GM18517 (cell line): ENCODE data around the gene PTS.
"Not testable (repeated sequence)": the region's sequence is repeated elsewhere in the genome, so short reads cannot be mapped to it uniquely, and the experiment has no call there.

Experiments
- ATAC-seq: cut with Tn5 transposase; IDR thresholded peaks from one replicate; pipeline ENCODE4 v1.9.1; 2021; ENCODE audit warnings: mild to moderate bottlenecking, moderate library complexity; ENCODE audit not compliant: unreplicated experiment

The PTS gene

DNA sequence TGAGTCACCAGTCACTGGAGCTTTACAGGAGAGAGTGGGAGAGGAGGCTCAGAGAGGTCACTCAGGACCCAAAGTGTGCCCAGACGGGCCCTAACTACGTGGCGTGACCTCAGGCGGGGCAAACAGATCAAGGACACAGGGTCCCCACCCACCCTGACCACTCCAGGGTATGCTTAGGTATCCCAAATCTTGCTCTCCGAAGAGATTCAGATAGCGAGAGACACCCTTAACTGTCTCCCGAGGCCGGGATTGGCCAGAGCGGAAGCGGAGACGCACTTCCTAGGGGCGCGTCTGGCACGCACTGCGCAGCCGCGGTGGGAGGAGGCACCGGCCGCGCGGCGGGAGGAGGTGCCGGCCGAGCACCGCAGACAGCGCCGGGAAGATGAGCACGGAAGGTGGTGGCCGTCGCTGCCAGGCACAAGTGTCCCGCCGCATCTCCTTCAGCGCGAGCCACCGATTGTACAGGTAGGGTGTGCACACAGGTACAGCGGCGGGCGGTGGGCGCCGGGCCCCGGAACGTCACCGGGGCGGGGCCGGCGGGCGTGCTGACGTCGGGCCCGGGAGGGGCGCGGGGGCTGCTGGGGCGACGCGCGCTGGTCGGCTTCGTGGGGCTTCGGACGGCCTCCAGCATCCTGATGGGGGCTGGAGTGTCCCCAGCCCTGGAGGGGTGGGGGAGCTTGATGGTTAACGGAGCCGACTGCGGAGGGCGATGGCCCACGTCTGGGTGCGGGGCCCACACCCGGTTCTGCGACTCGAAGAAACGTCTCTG lies at the start of gene PTS:
Gene PTS (plus strand): TSS at position 367 of the 769 bp plus-strand sequence. CDS start 16 bp downstream, at position 383.
- ATAC-seq: peak; percentile 95

GRCh38 chr11:112177589-112177988 lies 48.6 kb upstream of the PTS start:
- no peak for ATAC-seq

GRCh38 chr11:112178428-112178827 lies 47.8 kb upstream of the PTS start:
- no peak for ATAC-seq

DNA sequence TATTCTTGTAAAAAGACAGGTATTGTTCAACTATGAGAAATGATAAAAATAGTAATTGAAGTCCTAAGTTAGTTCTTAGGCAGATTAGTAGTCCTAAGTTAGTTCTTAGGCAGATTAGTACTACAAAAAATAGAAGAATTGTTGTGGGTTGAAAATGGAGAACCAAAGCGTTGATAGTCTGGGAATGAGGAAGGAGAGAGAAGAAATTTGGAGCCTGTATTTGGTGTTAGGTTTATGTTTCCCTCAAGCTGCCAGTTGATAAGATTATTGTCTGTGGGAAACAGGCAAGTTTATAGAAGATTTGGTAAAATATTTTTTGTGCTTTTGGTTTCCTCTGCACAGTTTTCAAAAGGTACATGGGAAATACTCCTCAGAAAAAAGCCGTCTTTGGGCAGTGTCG lies 47.3 kb upstream of the PTS start:
- no peak for ATAC-seq

DNA sequence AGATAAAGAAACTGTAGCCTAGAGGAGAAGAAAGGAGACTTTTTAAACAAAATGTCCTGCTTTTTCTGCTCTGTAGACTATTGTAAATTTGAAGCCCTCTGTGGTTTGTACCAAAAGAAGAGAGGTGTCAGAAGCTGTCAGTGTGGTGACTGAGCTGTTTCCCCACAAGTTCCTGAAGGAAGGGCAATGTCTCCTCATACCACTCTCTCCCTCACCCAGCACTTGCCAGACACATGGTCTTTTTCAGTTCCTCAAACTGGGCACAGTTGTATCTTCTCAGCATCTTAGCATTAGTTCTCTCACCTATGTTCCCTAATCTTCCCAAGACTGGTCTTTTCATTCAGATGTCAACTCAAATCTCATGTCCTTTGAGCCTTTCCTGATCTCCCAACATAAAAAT lies 46.6 kb upstream of the PTS start:
- no peak for ATAC-seq

DNA sequence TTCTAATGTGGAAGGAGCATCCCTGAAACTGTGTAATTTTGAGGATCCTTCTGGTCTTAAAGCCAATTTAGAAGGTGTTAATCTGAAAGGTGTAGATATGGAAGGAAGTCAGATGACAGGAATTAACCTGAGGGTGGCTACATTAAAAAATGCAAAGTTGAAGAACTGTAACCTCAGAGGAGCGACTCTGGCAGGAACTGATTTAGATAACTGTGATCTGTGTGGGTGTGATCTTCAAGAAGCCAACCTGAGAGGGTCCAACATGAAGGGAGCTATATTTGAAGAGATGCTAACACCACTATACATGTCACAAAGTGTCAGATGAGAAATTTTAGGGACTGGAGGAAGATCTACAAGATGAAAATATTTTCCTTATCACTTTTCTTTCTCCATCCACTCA lies 43.4 kb upstream of the PTS start:
- no peak for ATAC-seq

DNA sequence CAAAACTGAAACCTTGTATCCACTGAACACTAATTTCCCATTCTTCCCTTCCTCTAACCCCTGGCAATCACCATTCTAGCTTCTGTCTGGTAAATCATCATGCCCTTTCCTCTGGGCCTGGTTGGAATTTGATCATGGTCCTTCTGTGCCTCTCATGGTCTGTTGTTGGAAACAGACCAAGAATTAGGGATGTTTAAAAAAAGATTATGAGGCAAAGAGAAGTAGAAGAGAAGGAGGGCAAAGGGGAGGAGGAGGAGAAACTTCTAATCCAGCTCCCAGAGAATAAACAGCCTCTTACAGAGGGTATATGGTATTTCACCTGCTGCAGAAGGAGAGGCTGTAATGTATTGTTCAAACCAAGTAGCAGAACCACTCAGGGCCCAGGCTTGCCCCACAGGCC lies 40.3 kb upstream of the PTS start:
- ATAC-seq: no peak

DNA sequence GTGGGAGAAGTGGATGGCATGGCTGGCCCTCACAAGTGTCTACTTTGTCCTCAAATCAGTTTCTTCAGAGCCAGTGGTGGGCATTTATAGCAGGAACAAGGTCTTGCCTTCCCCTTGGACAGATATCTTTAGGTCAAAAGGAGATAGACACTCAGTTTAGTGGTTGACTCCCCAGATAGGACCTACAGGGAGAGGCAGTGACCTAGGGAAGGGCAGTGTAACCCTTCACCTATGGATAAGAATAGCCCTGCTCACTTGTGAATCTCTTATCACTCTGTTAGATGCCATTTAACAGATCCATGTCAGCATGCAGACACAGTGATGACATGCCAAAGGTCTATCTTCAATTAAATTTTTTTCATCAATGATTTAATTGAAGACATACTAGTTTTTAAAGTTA lies 39.9 kb upstream of the PTS start:
- ATAC-seq: no peak

- not testable (repeated sequence) for ATAC-seq
These were observed 31.1 kb upstream of the PTS start for GRCh38 chr11:112195113-112195512.

GRCh38 chr11:112195951-112196351 lies 30.3 kb upstream of the PTS start:
- no peak for ATAC-seq

DNA sequence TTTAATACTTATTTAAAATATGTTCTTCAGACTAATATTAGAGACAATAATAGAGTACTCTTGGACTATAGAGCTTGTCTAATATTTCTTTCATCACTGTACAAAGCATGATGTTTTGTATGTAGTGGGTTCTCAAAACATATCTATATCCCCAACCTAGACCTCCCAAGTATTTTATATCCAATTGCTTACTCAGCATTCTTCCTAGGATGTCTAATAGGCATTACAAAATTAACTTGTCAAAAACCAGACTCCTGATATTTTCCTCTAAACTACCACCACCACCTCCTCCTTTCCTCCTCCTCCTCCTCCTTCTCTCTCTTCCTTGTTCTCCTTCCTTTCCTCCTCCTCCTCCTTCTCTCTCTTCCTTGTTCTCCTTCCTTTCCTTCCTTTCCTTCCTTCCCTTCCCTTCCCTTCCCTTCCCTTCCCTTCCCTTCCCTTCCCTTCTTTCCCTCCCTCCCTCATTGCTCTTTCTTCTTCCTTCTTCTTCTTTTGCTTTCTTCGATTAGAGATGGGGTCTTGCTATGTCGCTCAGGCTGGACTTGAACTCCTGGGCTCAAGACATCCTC lies 29.6 kb upstream of the PTS start:
- no peak for ATAC-seq

- ATAC-seq: not testable (repeated sequence)
These were observed 27.1 kb upstream of the PTS start for GRCh38 chr11:112199101-112199500.

GRCh38 chr11:112200252-112200651 lies 26.0 kb upstream of the PTS start:
- no peak for ATAC-seq

DNA sequence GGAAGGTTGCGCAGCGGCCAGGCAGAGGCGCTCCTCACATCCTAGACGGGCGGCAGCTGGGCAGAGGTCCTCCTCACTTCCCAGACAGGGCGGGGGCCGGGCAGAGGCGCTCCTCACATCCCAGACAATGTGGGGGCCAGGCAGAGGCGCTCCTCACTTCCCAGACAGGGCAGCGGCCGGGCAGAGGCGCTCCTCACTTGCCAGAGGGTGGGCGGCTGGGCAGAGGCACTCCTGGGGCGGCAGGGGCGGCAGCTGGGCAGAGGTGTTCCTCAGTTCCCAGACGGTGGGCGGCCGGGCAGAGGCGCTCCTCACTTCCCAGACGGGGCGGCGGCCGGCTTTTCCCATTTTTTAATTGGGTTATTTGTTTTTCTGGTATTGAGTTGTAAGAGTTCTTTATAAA lies 20.2 kb upstream of the PTS start:
- ATAC-seq: no peak

DNA sequence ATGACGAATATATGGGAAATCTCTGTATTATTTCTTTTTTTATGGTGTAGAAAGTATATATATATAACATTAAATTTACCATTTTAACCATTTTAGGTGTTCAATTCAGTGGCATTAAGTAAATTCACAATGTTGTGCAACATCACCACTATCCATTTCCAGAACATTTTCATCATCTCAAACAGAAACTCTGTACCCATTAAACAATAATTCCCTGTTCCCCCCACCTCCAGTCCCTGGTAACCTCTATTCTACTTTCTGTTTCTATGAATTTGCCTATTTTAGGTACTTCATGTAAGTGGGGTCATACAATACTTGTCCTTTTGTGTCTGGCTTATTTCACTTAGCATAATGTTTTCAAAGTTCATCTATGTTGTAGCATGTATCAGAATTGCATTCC lies 15.3 kb upstream of the PTS start:
- ATAC-seq: no peak

DNA sequence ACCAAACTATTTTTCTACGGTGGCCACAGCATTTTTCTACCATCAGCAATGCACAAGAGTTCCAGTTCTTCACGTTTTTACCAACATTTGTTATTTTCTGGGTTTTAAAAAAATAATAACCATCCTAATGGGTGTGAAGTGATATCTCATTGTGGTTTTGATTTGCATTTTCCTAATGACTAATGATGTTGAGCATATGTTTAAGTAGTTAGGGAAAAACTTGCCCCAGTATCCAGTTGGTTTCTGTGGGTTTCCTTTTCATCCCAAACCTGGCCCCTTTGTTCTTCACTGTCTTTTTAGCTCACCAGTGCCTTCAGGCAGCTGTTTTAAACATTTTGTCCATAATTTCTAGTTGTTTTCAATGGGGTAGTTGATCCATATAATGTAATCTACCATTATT lies 14.7 kb upstream of the PTS start:
- ATAC-seq: no peak

GRCh38 chr11:112212290-112212689 lies 13.9 kb upstream of the PTS start:
- ATAC-seq: no peak

GRCh38 chr11:112212710-112213109 lies 13.5 kb upstream of the PTS start:
- ATAC-seq: no peak

- no peak for ATAC-seq
These were observed 12.5 kb upstream of the PTS start for GRCh38 chr11:112213753-112214152.

GRCh38 chr11:112215621-112216020 lies 10.6 kb upstream of the PTS start:
- ATAC-seq: no peak

GRCh38 chr11:112216561-112217105 lies 9.6 kb upstream of the PTS start:
- no peak for ATAC-seq

DNA sequence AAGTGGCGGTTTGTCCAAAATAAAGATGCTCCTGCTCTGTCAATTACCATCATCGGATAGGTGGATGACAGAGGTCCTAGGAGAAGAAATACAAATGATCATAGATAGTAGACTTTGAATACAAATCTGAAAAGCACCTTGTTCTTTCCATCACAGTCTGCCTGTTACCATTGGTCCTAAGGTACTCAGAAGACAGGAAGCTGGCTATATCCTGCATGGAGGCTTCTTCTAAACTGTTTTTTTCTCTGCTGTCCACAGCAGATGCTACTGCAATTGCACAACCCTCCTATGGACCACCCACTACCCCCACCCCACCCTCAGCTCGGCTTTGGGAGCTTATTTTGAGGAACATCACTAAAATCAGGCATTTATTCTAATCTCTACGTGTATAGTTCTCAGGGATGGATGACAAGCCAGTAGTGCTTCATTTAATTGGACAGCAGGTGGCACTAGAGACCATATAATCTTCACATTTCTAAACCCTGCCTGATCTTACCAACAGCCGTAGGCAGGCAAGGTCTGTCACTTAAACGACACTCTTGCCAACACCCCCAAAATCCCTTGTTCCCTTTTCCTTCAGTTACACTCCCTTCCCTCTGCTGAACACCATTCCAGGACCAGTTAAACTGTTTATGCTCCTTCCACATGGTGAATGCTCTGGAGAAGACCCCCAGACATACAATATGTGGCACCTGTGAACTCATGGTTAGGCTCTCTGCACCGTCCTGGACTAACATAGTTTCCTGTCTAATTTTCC lies 6.6 kb upstream of the PTS start:
- peak; percentile 97 for ATAC-seq
